Measurements from ENCODE around the gene NUMA1. TPM values are rescaled to one million over a fixed set of nuclear protein-coding genes. Genes with fewer than 3 reads are reported as not detected.

NUMA1 gene
- total RNA-seq, 4 donors from 2014 or later: 142 to 237 (median 177) TPM

DNA sequence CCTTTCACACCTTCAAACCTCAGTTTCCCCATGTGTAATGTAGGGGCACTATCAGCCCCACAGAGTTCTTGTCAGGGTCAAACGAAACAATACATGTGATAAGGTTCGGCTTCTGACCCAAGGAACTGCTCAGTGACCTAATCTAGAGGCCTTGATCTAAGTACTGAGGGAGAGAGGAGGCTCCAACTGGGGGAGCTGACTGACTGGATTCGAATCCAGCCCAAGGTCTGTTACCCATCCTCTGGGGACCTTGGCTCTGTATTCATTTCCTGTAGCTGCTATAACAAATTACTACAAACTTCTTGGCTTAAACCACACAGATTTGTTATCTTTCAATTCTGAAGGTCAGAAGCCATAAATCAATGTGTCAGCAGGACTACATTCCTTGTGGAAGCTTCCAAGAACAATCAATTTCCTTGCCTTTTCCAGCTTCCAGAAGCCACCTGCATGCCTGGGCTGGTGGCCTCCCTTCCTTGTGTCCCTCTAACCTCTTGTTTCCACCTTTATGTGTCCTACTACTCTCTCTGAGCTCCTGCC lies 42.8 kb upstream of the NUMA1 start:
- Histone ChIP-seq H3K27ac (no peak overlapping the region), H3K9me3 (no peaks in the 10 kb centered on the region), H3K4me3 (no peak overlapping the region), H3K4me1 (peaks cover 0 to 16% (median 4%) of the 10 kb centered on the region in 3 donors), H3K36me3 (no peaks in the 10 kb centered on the region), H3K27me3 (peaks cover 0 to 3% (median 0%) of the 10 kb centered on the region in 4 donors)
- no peak for DNase-seq
- intact Hi-C loops (cut with DNase I): no loop called here
- 88 to 100% methylated on average over 1 to 3 of the region's 3 CpGs for WGBS, 2 donors
- no peak for TF ChIP-seq POLR2A (IDR thresholded peaks at IDR 0.05)
- TF ChIP-seq CTCF (IDR thresholded peaks at IDR 0.05): no peak

DNA sequence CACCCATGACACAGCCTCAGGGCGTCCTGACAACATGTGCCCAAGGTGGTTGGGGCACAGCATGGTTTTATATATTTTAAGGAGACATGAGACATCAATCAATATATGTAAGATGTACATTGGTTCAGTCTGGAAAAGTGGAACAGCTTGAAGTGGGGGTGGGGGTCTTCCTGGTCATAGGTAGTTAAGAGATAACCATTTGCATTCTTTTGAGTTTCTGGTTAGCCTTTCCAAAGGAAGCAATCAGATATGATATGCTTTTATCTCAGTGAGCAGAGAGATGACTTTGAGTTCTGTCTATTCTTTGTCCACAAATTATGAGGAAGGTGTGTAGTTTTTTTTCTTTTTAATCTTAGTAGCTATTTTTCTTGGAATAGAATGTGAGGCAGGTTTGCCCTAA lies 42.3 kb upstream of the NUMA1 start:
- Histone ChIP-seq H3K36me3 (no peaks in the 10 kb centered on the region), H3K9me3 (no peaks in the 10 kb centered on the region), H3K27ac (no peak overlapping the region), H3K4me1 (peaks cover 0 to 16% (median 4%) of the 10 kb centered on the region in 3 donors), H3K4me3 (no peak overlapping the region), H3K27me3 (peaks cover 0 to 3% (median 0%) of the 10 kb centered on the region in 4 donors)
- 75 to 86% methylated on average over 1 of the region's 1 CpG for WGBS, 2 donors
- no peak for DNase-seq
- TF ChIP-seq POLR2A (IDR thresholded peaks at IDR 0.05): no peak
- TF ChIP-seq CTCF (IDR thresholded peaks at IDR 0.05): no peak
- intact Hi-C loops (cut with DNase I): no loop called here

GRCh38 chr11:72120930-72121329 lies 40.6 kb upstream of the NUMA1 start:
- TF ChIP-seq CTCF (IDR thresholded peaks at IDR 0.05) (no peak), POLR2A (IDR thresholded peaks at IDR 0.05) (no peak)
- H3K9me3 ChIP-seq: no peaks in the 10 kb centered on the region
- no peak for DNase-seq
- H3K4me3 ChIP-seq: no peak overlapping the region
- H3K36me3 ChIP-seq: no peaks in the 10 kb centered on the region
- no peak overlapping the region for H3K27ac ChIP-seq
- H3K4me1 ChIP-seq: peaks cover 0 to 13% (median 4%) of the 10 kb centered on the region in 3 donors
- 76 to 84% methylated on average over 2 of the region's 2 CpGs for WGBS, 2 donors
- intact Hi-C loops (cut with DNase I): no loop called here
- peaks cover 0 to 3% (median 0%) of the 10 kb centered on the region in 4 donors for H3K27me3 ChIP-seq

GRCh38 chr11:72119198-72119597 lies 38.9 kb upstream of the NUMA1 start:
- intact Hi-C loops (cut with DNase I): no loop called here
- 67 to 86% methylated on average over 6 of the region's 6 CpGs for WGBS, 2 donors
- Histone ChIP-seq H3K27me3 (peaks cover 0 to 3% (median 0%) of the 10 kb centered on the region in 4 donors), H3K9me3 (no peaks in the 10 kb centered on the region), H3K36me3 (no peaks in the 10 kb centered on the region), H3K27ac (no peak overlapping the region), H3K4me3 (no peak overlapping the region), H3K4me1 (peaks cover 0 to 8% (median 3%) of the 10 kb centered on the region in 3 donors)
- no peak for DNase-seq
- no peak for TF ChIP-seq POLR2A (IDR thresholded peaks at IDR 0.05)

- Histone ChIP-seq H3K36me3 (no peaks in the 10 kb centered on the region), H3K27me3 (peaks cover 0 to 3% (median 0%) of the 10 kb centered on the region in 4 donors), H3K27ac (no peak overlapping the region), H3K4me3 (no peak overlapping the region), H3K4me1 (peaks cover 0 to 17% (median 8%) of the 10 kb centered on the region in 3 donors), H3K9me3 (no peaks in the 10 kb centered on the region)
- 90 to 92% methylated on average over 6 of the region's 6 CpGs for WGBS, 2 donors
- no peak for DNase-seq
- TF ChIP-seq CTCF (IDR thresholded peaks at IDR 0.05): no peak
- no peak for TF ChIP-seq POLR2A (IDR thresholded peaks at IDR 0.05)
- intact Hi-C loops (cut with DNase I): no loop called here
These were observed 35.8 kb upstream of the NUMA1 start for GRCh38 chr11:72116019-72116755.
